Measurements from ENCODE around the gene ATAD5. TPM values are rescaled to one million over a fixed set of nuclear protein-coding genes. Genes with fewer than 3 reads are reported as not detected.

The ATAD5 gene
- total RNA-seq, 4 donors from 2014 or later, result 0.75 to 2.7 (median 1.2) TPM

GRCh38 chr17:30793282-30793977 lies 38.3 kb upstream of the ATAD5 start:
- WGBS, 2 donors (ENCODE audit: low coverage in 1 of 2), result 94 to 97% methylated on average over 5 to 9 of the region's 9 CpGs
- Histone ChIP-seq H3K9me3 (no peaks in the 10 kb centered on the region), H3K4me1 (no peaks in the 10 kb centered on the region), H3K4me3 (no peak overlapping the region), H3K27ac (no peak overlapping the region), H3K27me3 (no peaks in the 10 kb centered on the region), H3K36me3 (peaks cover 0 to 68% (median 14%) of the 10 kb centered on the region in 4 donors)
- in situ Hi-C loops (cut with MboI; ENCODE audit: low pct_ligation_motif_present in 1 of 4, low pct_unique_long_range_greater_than_20kb in 1 of 4, low sequenced_read_pairs in 3 of 4), result no loop called here
- intact Hi-C loops (cut with DNase I; ENCODE audit: low total_unique reads), result no loop called here
- TF ChIP-seq POLR2AphosphoS5 (IDR thresholded peaks at IDR 0.05) (no peak), EP300 (IDR thresholded peaks at IDR 0.05; ENCODE audit: low read depth) (no peak), POLR2A (IDR thresholded peaks at IDR 0.05) (no peak)
- TF ChIP-seq, protein P1, sequence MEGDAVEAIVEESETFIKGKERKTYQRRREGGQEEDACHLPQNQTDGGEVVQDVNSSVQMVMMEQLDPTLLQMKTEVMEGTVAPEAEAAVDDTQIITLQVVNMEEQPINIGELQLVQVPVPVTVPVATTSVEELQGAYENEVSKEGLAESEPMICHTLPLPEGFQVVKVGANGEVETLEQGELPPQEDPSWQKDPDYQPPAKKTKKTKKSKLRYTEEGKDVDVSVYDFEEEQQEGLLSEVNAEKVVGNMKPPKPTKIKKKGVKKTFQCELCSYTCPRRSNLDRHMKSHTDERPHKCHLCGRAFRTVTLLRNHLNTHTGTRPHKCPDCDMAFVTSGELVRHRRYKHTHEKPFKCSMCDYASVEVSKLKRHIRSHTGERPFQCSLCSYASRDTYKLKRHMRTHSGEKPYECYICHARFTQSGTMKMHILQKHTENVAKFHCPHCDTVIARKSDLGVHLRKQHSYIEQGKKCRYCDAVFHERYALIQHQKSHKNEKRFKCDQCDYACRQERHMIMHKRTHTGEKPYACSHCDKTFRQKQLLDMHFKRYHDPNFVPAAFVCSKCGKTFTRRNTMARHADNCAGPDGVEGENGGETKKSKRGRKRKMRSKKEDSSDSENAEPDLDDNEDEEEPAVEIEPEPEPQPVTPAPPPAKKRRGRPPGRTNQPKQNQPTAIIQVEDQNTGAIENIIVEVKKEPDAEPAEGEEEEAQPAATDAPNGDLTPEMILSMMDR (IDR thresholded peaks at IDR 0.05), result no peak
- no peak for DNase-seq

DNA sequence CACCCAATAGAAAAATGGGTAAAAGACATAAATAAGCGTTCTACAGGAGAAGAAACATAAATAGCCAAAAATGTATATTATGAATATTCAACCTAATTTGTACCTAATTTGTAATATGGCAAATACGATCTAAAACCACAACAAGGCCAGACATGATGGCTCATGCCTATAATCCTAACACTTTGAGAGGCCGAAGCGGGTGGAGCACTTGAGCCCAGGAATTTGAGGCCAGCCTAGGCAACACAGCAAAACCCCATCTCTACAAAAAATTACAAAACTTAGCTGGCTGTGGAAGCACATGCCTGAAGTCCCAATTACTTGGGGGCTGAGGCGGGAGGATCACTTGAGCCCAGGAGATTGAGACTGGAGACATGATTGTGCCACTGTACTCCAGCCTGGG lies 37.4 kb upstream of the ATAD5 start:
- Histone ChIP-seq H3K4me1 (no peaks in the 10 kb centered on the region), H3K9me3 (no peaks in the 10 kb centered on the region), H3K4me3 (no peak overlapping the region), H3K27me3 (no peaks in the 10 kb centered on the region), H3K36me3 (peaks cover 0 to 64% (median 14%) of the 10 kb centered on the region in 4 donors), H3K27ac (no peak overlapping the region)
- in situ Hi-C loops (cut with MboI; ENCODE audit: low pct_ligation_motif_present in 1 of 4, low pct_unique_long_range_greater_than_20kb in 1 of 4, low sequenced_read_pairs in 3 of 4), result no loop called here
- intact Hi-C loops (cut with DNase I; ENCODE audit: low total_unique reads), result no loop called here
- no peak for TF ChIP-seq EP300 (IDR thresholded peaks at IDR 0.05; ENCODE audit: low read depth)
- no peak for TF ChIP-seq POLR2AphosphoS5 (IDR thresholded peaks at IDR 0.05)
- TF ChIP-seq POLR2A (IDR thresholded peaks at IDR 0.05), result no peak
- TF ChIP-seq, protein P1 (IDR thresholded peaks at IDR 0.05), result no peak
- DNase-seq, result no peak
- 94 to 97% methylated on average over 5 of the region's 5 CpGs for WGBS, 2 donors (ENCODE audit: low coverage in 1 of 2)

DNA sequence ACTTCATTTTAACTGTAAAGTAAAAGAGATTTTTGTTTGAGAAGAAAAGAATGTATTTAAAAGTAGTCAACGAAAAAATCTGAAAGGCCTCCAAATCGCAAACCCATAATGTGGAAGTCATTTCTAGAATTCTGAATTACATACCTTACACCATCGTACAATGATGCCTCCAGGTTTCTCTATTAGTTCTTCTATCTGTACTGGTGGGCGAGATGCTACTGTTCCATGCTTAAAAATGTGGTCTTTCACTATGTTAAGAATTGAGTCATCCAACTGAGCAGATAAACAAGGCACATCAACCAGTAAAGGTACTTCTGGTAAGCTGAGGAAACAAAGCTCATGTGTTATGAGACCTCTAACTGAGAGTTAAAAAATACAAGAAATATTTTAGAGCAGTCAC lies 35.8 kb upstream of the ATAD5 start:
- Histone ChIP-seq H3K4me1 (no peaks in the 10 kb centered on the region), H3K9me3 (no peaks in the 10 kb centered on the region), H3K27ac (no peak overlapping the region), H3K4me3 (no peak overlapping the region), H3K36me3 (peaks cover 0 to 61% (median 17%) of the 10 kb centered on the region in 4 donors), H3K27me3 (no peaks in the 10 kb centered on the region)
- in situ Hi-C loops (cut with MboI; ENCODE audit: low pct_ligation_motif_present in 1 of 4, low pct_unique_long_range_greater_than_20kb in 1 of 4, low sequenced_read_pairs in 3 of 4) (no loop called here), intact Hi-C loops (cut with DNase I; ENCODE audit: low total_unique reads) (no loop called here)
- TF ChIP-seq, protein P1 (IDR thresholded peaks at IDR 0.05), result no peak
- TF ChIP-seq POLR2AphosphoS5 (IDR thresholded peaks at IDR 0.05), result no peak
- no peak for TF ChIP-seq EP300 (IDR thresholded peaks at IDR 0.05; ENCODE audit: low read depth)
- TF ChIP-seq POLR2A (IDR thresholded peaks at IDR 0.05), result no peak
- DNase-seq, result no peak
- 80 to 84% methylated on average over 4 of the region's 4 CpGs for WGBS, 2 donors (ENCODE audit: low coverage in 1 of 2)

DNA sequence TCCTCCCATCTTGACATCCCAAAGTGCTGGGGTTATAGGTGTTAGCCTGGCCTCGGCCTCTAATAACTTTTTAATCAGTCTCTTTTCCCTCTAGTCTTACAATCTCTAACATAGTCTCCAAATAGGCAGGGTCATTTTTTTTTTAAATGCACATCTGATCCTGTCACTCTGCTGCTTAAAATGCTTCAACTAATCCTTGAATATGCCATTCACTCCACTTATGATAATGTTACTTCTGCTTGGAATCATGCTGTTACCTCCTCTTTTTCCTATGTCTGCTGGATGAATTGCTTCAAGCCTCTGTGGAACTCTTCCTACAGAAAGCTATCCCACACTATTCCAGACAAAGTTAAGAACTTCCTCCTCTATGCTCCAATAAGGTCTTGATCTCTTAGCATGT lies 30.1 kb upstream of the ATAD5 start:
- no peaks in the 10 kb centered on the region for H3K27me3 ChIP-seq
- no peak overlapping the region for H3K27ac ChIP-seq
- intact Hi-C loops (cut with DNase I; ENCODE audit: low total_unique reads) (no loop called here), in situ Hi-C loops (cut with MboI; ENCODE audit: low pct_ligation_motif_present in 1 of 4, low pct_unique_long_range_greater_than_20kb in 1 of 4, low sequenced_read_pairs in 3 of 4) (no loop called here)
- TF ChIP-seq, protein P1 (IDR thresholded peaks at IDR 0.05), result no peak
- no peak for TF ChIP-seq EP300 (IDR thresholded peaks at IDR 0.05; ENCODE audit: low read depth)
- no peak for TF ChIP-seq POLR2AphosphoS5 (IDR thresholded peaks at IDR 0.05)
- TF ChIP-seq POLR2A (IDR thresholded peaks at IDR 0.05), result no peak
- no peak for DNase-seq
- 100% methylated on average over 1 of the region's 1 CpG for WGBS, 2 donors (ENCODE audit: low coverage in 1 of 2)
- H3K4me3 ChIP-seq, result no peak overlapping the region
- peaks cover 0 to 36% (median 16%) of the 10 kb centered on the region in 4 donors for H3K36me3 ChIP-seq
- no peaks in the 10 kb centered on the region for H3K4me1 ChIP-seq
- no peaks in the 10 kb centered on the region for H3K9me3 ChIP-seq
